HepG2 (cell line): ENCODE results near the gene MORN1. TPM values are rescaled to one million over a fixed set of nuclear protein-coding genes. Genes with fewer than 3 reads are reported as not detected.
A peak's percentile ranks its signal among the peaks of the same experiment; 100 is the strongest.

Source experiments
- ADNP ChIP-seq: sonication (generic); formaldehyde crosslinking; IDR thresholded peaks from 2 replicates; pipeline ENCODE4 v1.4.0; 2020; ENCODE audit warnings: missing genetic modification reagents
- ARNT ChIP-seq: fragments of 450-650 bp; IDR thresholded peaks from 2 replicates; pipeline ENCODE4 v1.6.1; 2017
- CBFB ChIP-seq: sonication (generic); formaldehyde crosslinking; IDR thresholded peaks from 2 replicates; pipeline ENCODE4 v1.4.0; 2020; ENCODE audit warnings: missing genetic modification reagents
- CREB1 ChIP-seq, 2 experiments: fragments of 450-650 bp in 1 of 2; IDR thresholded peaks; 2 replicates each; pipeline ENCODE4 v1.6.1; 2016 to 2017; ENCODE audit warnings: control low read depth in 1 of 2, mild to moderate bottlenecking in 1 of 2, missing compliant biosample characterization in 1 of 2, missing genetic modification characterization in 1 of 2
- FOXM1 ChIP-seq: sonication (generic); formaldehyde crosslinking; IDR thresholded peaks from 2 replicates; pipeline ENCODE4 v1.5.0; 2020; ENCODE audit warnings: missing genetic modification reagents
- HOXA3 ChIP-seq: sonication (generic); formaldehyde crosslinking; IDR thresholded peaks from 2 replicates; pipeline ENCODE4 v1.5.0; 2020; ENCODE audit warnings: missing genetic modification reagents
- HOXA9 ChIP-seq: sonication (generic); formaldehyde crosslinking; IDR thresholded peaks from 2 replicates; pipeline ENCODE4 v1.8.1; 2022; ENCODE audit warnings: missing genetic modification reagents, mild to moderate bottlenecking, moderate library complexity, borderline replicate concordance
- KAT7 ChIP-seq: IDR thresholded peaks from 2 replicates; pipeline ENCODE4 v1.6.1; 2018; ENCODE audit warnings: borderline replicate concordance, missing compliant biosample characterization
- MYNN ChIP-seq: sonication (generic); formaldehyde crosslinking; IDR thresholded peaks from 2 replicates; pipeline ENCODE4 v1.4.0; 2020; ENCODE audit warnings: mild to moderate bottlenecking, low read depth, missing genetic modification reagents
- RBFOX2 ChIP-seq: fragments of 200-400 bp; formaldehyde crosslinking; IDR thresholded peaks from 2 replicates; pipeline ENCODE4 v1.6.1; 2017; ENCODE audit warnings: low read depth, mild to moderate bottlenecking, low read length
- SIX4 ChIP-seq: sonication (generic); formaldehyde crosslinking; IDR thresholded peaks from 2 replicates; pipeline ENCODE4 v1.4.0; 2020; ENCODE audit warnings: missing genetic modification reagents
- SMARCC2 ChIP-seq: fragments of 450-650 bp; IDR thresholded peaks from 2 replicates; pipeline ENCODE4 v1.6.1; 2017; ENCODE audit warnings: antibody characterized with exemption, mild to moderate bottlenecking
- SNAPC5 ChIP-seq: sonication (generic); formaldehyde crosslinking; IDR thresholded peaks from 2 replicates; pipeline ENCODE4 v1.8.1; 2023; ENCODE audit warnings: mild to moderate bottlenecking, missing genetic modification reagents, borderline replicate concordance
- TAF15 ChIP-seq: fragments of 200-400 bp; formaldehyde crosslinking; IDR thresholded peaks from one replicate; pipeline ENCODE4 v1.6.1; 2018; ENCODE audit warnings: mild to moderate bottlenecking, low read depth, low read length; ENCODE audit not compliant: poor library complexity, severe bottlenecking
- ZBTB10 ChIP-seq: sonication (generic); formaldehyde crosslinking; IDR thresholded peaks from 2 replicates; pipeline ENCODE4 v1.4.0; 2020; ENCODE audit warnings: missing genetic modification reagents, borderline replicate concordance
- ZNF331 ChIP-seq: sonication (generic); formaldehyde crosslinking; IDR thresholded peaks from 2 replicates; pipeline ENCODE4 v1.4.0; 2020; ENCODE audit warnings: missing genetic modification reagents
- ZNF33B ChIP-seq: sonication (generic); formaldehyde crosslinking; IDR thresholded peaks from 2 replicates; pipeline ENCODE4 v1.5.1; 2020; ENCODE audit warnings: mild to moderate bottlenecking, missing genetic modification reagents
- ZNF564 ChIP-seq: sonication (generic); formaldehyde crosslinking; IDR thresholded peaks from 2 replicates; pipeline ENCODE4 v1.8.1; 2023; ENCODE audit warnings: mild to moderate bottlenecking, missing genetic modification reagents
- ZNF569 ChIP-seq: sonication (generic); formaldehyde crosslinking; IDR thresholded peaks from 2 replicates; pipeline ENCODE4 v1.5.0; 2020; ENCODE audit warnings: mild to moderate bottlenecking, missing genetic modification reagents, moderate library complexity, borderline replicate concordance
- ZNF747 ChIP-seq: sonication (generic); formaldehyde crosslinking; IDR thresholded peaks from 2 replicates; pipeline ENCODE4 v1.8.1; 2023; ENCODE audit warnings: missing genetic modification reagents, mild to moderate bottlenecking, borderline replicate concordance
- ZNF776 ChIP-seq: sonication (generic); formaldehyde crosslinking; IDR thresholded peaks from 2 replicates; pipeline ENCODE4 v1.4.0; 2020; ENCODE audit warnings: mild to moderate bottlenecking, missing genetic modification reagents
- ZSCAN31 ChIP-seq: sonication (generic); formaldehyde crosslinking; IDR thresholded peaks from 2 replicates; pipeline ENCODE4 v1.5.0; 2020; ENCODE audit warnings: low read depth, mild to moderate bottlenecking, missing genetic modification reagents
- polyA plus RNA-seq, 8 experiments: library from polyadenylated mRNA; depleted of rRNA in 3 of 8; stranded (reverse) in 7 of 8; unstranded in 1 of 8; fragments of >200 nt; fragmentation: Illumina TruSeq in 4 of 8; extraction: Trizol in 4 of 8; gene quantifications; 2 replicates each; pipeline versions ENCODE4 v1.2.1 to v1.2.3, GENCODE V29; 2011 to 2016; ENCODE audit warnings: low read depth in 4 of 8, missing spikeins in 1 of 8, mixed read lengths in 1 of 8; ENCODE audit not compliant: insufficient read depth in 1 of 8
- total RNA-seq, 5 experiments: library from RNA; depleted of rRNA; stranded (reverse); fragments of >200 nt; fragmentation: Illumina TruSeq; extraction: Trizol; gene quantifications; 2 replicates each; pipeline ENCODE4 v1.2.3, GENCODE V29; 2016; ENCODE audit warnings: low read depth in 1 of 5
- TF ChIP-seq, protein P1 (sequence below): IDR thresholded peaks from 2 replicates; pipeline ENCODE4 v1.6.1; 2012; ENCODE audit warnings: low read length, improper control_type of control experiment
- TF ChIP-seq, protein P2 (sequence below): IDR thresholded peaks from 2 replicates; pipeline ENCODE4 v1.6.1; 2016; ENCODE audit warnings: low read depth, borderline replicate concordance

The MORN1 gene
- total and polyA plus RNA-seq, 2 of the 13 experiments (the other 11 are each of a cell fraction or from before 2014, with no cell fraction given): 3.1 to 6.5 TPM

DNA sequence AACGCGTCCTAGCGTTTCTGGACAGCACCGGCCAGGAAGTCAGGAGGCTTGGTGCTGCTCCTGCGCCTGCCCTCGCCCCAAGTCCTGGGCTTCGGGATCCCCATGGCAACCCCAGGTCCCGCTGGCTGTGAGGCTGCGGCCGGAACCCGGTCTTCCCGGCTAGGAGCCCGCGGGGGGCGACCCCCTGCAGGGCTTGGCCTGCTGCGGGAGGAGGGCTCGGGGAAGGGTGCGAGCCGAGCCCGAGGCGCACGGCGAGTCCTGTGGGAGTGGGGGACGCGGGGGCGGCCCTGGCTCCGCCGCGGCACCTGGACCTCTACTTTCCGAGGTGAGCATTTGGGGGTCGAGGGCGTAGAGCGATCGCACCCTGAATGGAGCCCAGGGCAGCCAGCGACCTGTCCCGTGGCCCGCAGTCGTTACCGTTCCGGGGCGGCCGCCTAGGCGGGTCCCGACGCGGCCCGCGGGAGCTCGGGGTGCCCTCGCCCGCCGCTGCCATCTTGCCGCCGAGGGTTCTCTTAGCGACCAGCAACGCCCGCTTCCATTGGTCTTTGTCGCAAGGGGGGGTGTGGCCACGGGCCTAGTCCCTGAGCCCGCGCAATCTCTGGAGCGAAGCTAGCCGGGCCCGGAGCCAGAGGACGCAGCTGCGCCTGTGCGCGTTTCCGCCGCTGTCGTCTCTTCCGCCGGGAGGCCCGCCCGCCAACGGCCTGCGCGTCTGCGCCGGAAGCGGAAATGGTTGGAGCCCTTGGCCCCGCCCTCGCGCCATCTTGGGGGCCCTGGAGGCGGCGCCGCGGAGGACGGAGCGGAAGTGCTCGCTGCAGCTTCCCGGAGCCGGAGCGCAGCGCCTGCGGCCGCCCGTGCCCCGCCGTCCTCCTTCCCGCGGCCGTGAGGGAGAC is at the start of gene MORN1, which contains the start of gene RER1 (continued):
- TF ChIP-seq, protein P1, sequence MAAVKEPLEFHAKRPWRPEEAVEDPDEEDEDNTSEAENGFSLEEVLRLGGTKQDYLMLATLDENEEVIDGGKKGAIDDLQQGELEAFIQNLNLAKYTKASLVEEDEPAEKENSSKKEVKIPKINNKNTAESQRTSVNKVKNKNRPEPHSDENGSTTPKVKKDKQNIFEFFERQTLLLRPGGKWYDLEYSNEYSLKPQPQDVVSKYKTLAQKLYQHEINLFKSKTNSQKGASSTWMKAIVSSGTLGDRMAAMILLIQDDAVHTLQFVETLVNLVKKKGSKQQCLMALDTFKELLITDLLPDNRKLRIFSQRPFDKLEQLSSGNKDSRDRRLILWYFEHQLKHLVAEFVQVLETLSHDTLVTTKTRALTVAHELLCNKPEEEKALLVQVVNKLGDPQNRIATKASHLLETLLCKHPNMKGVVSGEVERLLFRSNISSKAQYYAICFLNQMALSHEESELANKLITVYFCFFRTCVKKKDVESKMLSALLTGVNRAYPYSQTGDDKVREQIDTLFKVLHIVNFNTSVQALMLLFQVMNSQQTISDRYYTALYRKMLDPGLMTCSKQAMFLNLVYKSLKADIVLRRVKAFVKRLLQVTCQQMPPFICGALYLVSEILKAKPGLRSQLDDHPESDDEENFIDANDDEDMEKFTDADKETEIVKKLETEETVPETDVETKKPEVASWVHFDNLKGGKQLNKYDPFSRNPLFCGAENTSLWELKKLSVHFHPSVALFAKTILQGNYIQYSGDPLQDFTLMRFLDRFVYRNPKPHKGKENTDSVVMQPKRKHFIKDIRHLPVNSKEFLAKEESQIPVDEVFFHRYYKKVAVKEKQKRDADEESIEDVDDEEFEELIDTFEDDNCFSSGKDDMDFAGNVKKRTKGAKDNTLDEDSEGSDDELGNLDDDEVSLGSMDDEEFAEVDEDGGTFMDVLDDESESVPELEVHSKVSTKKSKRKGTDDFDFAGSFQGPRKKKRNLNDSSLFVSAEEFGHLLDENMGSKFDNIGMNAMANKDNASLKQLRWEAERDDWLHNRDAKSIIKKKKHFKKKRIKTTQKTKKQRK: no peak
- TF ChIP-seq HOXA3: peak; percentile 97
- no peak for TF ChIP-seq SIX4
- TF ChIP-seq RBFOX2: peak; percentile 94
- no peak for TF ChIP-seq ZNF569 (CRISPR knock-in tag)
- TF ChIP-seq ZNF747: no peak
- TF ChIP-seq ZNF776 (CRISPR knock-in tag): peak; percentile 48; the same call in 1 of the 2 replicates
- TF ChIP-seq ZNF33B (CRISPR knock-in tag): no peak
- no peak for TF ChIP-seq ZNF564 (CRISPR knock-in tag)
- TF ChIP-seq CBFB (CRISPR knock-in tag): peak; percentile 82
- TF ChIP-seq MYNN (CRISPR knock-in tag): no peak
- TF ChIP-seq, protein P2, sequence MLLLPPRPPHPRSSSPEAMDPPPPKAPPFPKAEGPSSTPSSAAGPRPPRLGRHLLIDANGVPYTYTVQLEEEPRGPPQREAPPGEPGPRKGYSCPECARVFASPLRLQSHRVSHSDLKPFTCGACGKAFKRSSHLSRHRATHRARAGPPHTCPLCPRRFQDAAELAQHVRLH (CRISPR knock-in tag): peak; percentile 66; the same call in 1 of the 2 replicates
- TF ChIP-seq ZBTB10 (CRISPR knock-in tag): peak; percentile 48
- TF ChIP-seq TAF15: no peak
- no peak for TF ChIP-seq ARNT
- TF ChIP-seq ZNF331: 0 out of 2 replicates have a peak, but pooled peaks have one; percentile 40
- no peak for TF ChIP-seq ZSCAN31 (CRISPR knock-in tag)
- TF ChIP-seq FOXM1 (CRISPR knock-in tag): no peak
- TF ChIP-seq SNAPC5 (CRISPR knock-in tag): no peak
- TF ChIP-seq ADNP (CRISPR knock-in tag): no peak
- TF ChIP-seq KAT7: no peak; the same call in 1 of the 2 replicates
- TF ChIP-seq SMARCC2: no peak
- peak; percentile 79 for TF ChIP-seq CREB1 (IDR thresholded peaks at IDR 0.05)
- TF ChIP-seq CREB1 (CRISPR knock-in tag; IDR thresholded peaks at IDR 0.05): peak; percentile 89
- no peak for TF ChIP-seq HOXA9 (CRISPR knock-in tag)
